ENCODE data around the gene ATAD1. TPM values are rescaled to one million over a fixed set of nuclear protein-coding genes. Genes with fewer than 3 reads are reported as not detected.
"Not testable (repeated sequence)": the region's sequence is repeated elsewhere in the genome, so short reads cannot be mapped to it uniquely, and the experiment has no call there.

The ATAD1 gene
- total and polyA plus RNA-seq, 2 of the 8 experiments (the other 6 are each of a cell fraction or from before 2014, with no cell fraction given): 8.9 to 35.3 TPM

DNA sequence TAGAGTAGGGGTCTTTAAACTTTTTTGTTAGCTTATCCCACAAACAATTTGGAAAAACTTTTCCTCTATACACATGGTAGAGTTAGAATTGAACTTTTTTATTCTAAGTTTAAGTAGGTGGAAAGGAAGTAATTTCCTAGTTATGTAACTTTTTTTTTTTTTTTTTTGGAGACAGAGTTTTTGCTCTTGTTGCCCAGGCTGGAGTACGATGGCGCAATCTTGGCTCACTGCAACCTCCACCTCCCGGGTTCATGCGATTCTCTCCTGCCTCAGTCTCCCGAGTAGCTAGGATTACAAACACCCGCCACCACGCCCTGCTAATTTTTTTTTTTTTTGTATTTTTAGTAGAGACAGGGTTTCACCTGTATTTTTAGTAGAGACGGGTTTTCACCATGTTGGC lies 28.7 kb upstream of the ATAD1 start:
- H2BK15ac ChIP-seq (ENCODE audit: low read length); H4K8ac ChIP-seq (ENCODE audit: extremely low read depth, insufficient read depth, low read length); H3K9ac ChIP-seq (replicated peaks in 1 of 4; ENCODE audit: extremely low read depth in 1 of 4, low read depth in 3 of 4, low read length in 3 of 4); H2BK12ac ChIP-seq (ENCODE audit: low read depth, low read length); H3K23me2 ChIP-seq (ENCODE audit: low read depth, low read length); H3K79me2 ChIP-seq (ENCODE audit: control insufficient read depth in 1 of 2, insufficient read depth in 2 of 2, low read length in 2 of 2); H4K20me1 ChIP-seq (replicated peaks in 1 of 2; ENCODE audit: control insufficient read depth in 1 of 2, insufficient read depth in 2 of 2, low read length in 2 of 2); H3K79me1 ChIP-seq (ENCODE audit: low read depth, low read length); H3K23ac ChIP-seq (ENCODE audit: insufficient read length); FAIRE-seq; DNase-seq (ENCODE audit: low read depth in 1 of 2, low spot score in 2 of 2); H2AK5ac ChIP-seq (ENCODE audit: low read depth, low read length); H3K4me2 ChIP-seq (ENCODE audit: insufficient read depth in 1 of 2, low read depth in 2 of 2, low read length in 2 of 2); H3K56ac ChIP-seq (replicated peaks; ENCODE audit: insufficient read length, low read depth, low read length); CTCF ChIA-PET (ENCODE audit: partially characterized antibody); H3K4me1 ChIP-seq (replicated peaks in 1 of 4; ENCODE audit: control insufficient read depth in 3 of 4, insufficient read depth in 4 of 4, low read length in 3 of 4); H3K9me3 ChIP-seq (ENCODE audit: insufficient read depth in 2 of 2, low read depth in 1 of 2, low read length in 1 of 2); H2BK20ac ChIP-seq (ENCODE audit: low read length); H2BK5ac ChIP-seq (ENCODE audit: low read depth, low read length); H3K14ac ChIP-seq (ENCODE audit: insufficient read length); H3K18ac ChIP-seq (ENCODE audit: extremely low read depth, low read length); H2BK120ac ChIP-seq (replicated peaks; ENCODE audit: low read depth, low read length); H3K27ac ChIP-seq (ENCODE audit: low read depth, low read length); H3K4ac ChIP-seq (replicated peaks; ENCODE audit: insufficient read length, low read depth, low read length); H4K5ac ChIP-seq (ENCODE audit: insufficient read length, low read depth, low read length); H3K36me3 ChIP-seq (ENCODE audit: control insufficient read depth in 2 of 4, insufficient read depth in 4 of 4, low read length in 3 of 4); H3K4me3 ChIP-seq (ENCODE audit: extremely low read depth in 1 of 4, insufficient read depth in 2 of 4, low read depth in 3 of 4, low read length in 4 of 4); H4K91ac ChIP-seq (replicated peaks; ENCODE audit: insufficient read length, low read length); H2AFZ ChIP-seq (ENCODE audit: low read length); H3K27me3 ChIP-seq (replicated peaks in 1 of 4; ENCODE audit: control insufficient read depth in 3 of 4, extremely low read depth in 1 of 4, insufficient read depth in 3 of 4, low read length in 3 of 4): not testable (repeated sequence)
- 82% methylated on average over 8 of the region's 8 CpGs; no CpG with 5 or more reads in 1 of the 2 experiments for WGBS, 2 experiments (ENCODE audit: extremely low coverage in 1 of 2, insufficient coverage in 1 of 2, insufficient read length in 1 of 2, insufficient replicate concordance in 2 of 2, low coverage in 1 of 2, low lambda C conversion rate in 2 of 2, missing lambda C conversion rate in 1 of 2)
- POLR2A ChIA-PET (ENCODE audit: partially characterized antibody): interaction anchor here (0.7 to 1.8 kb wide), 2 partner anchors 16 to 111 kb away, joined by 3 to 10 read pairs; partner anchors contain the start of genes KLLN and PTEN

All from H1 (cell line).